Fibroblast of lung (primary cell): ENCODE results near the gene PDE2A.

ENCODE experiments used
- CTCF ChIP-seq, 2 donors: IDR thresholded peaks in 1 of 2; conservative IDR thresholded peaks in 1 of 2; 1 replicate in 1 of 2; 2 replicates in 1 of 2; pipeline ENCODE4 v1.5.1; 2011 to 2012; ENCODE audit warnings: low read length in 2 of 2, control low read depth in 1 of 2, inconsistent platforms in 1 of 2, low read depth in 1 of 2, mild to moderate bottlenecking in 1 of 2
- EZH2 ChIP-seq: IDR thresholded peaks from 2 replicates; pipeline ENCODE4 v1.5.1; 2012; ENCODE audit warnings: low read length, control low read depth, mild to moderate bottlenecking; ENCODE audit errors: missing control alignments

DNA sequence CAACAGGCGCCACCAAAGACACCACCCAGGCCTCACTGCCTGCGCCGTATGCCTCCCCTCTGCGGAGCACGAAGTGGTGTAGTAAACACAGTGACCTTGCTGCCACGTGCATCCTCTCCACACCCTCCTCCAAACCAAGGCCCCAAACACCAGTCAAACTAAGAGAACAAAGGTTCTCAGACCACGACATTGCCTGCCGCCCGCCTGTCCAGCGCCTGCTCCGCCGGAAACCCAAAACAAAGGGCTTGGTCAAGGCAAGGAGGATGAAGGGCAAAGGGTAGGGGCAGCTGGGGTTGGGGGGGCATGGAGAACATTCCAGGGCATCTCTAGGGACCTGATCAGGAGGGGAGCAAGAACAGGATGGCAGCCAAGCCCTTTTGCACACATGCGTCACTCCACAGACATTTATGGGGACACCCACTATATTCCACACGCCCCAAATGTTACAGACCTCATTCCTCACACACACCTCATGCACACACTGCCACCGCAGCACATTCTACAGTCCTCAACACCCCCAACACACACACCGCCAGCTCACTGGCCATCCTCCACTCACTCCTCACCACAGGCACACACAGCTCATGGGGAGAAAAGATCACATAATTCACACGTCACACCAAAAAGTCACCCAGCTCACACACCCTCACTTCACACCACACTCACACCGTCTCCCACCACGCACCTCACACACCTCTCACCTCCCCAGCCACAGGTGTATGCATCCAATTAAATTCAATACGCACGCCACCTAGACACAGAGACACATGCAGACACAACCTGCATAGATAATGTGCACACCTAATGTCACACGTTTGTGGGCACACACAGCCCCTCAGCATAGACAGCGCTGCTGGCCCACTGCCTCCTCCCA is 34.5 kb downstream of the PDE2A start:
- TF ChIP-seq CTCF (conservative IDR thresholded peaks at IDR 0.05 in 1 of 2, IDR thresholded peaks at IDR 0.05 in 1 of 2; ENCODE audit: low read depth in 1 of 2, low read length in 2 of 2) (no peak), EZH2 (no peak)
